Activated CD4-positive, alpha-beta memory T cell treated with anti-CD3 and anti-CD28 coated beads, Interleukin-2, amount 10 ng/mL, durations not matched to agents 7 days and 5 days (primary cell): ENCODE data around the gene SEPTIN5. TPM values are rescaled to one million over a fixed set of nuclear protein-coding genes. Genes with fewer than 3 reads are reported as not detected.
"Not testable (repeated sequence)": the region's sequence is repeated elsewhere in the genome, so short reads cannot be mapped to it uniquely, and the experiment has no call there.

Experiments used
- CTCF ChIA-PET: fragments of 350-600 bp; sonication (Branson Sonifier 250); formaldehyde crosslinking; loops from one replicate; lab custom pipeline; 2021; ENCODE audit warnings: antibody characterized with exemption, inconsistent platforms; lab: Charles Lee
- POLR2A ChIA-PET: fragments of 350-600 bp; sonication (Branson Sonifier 250); formaldehyde crosslinking; loops from one replicate; lab custom pipeline; 2021; ENCODE audit warnings: antibody characterized with exemption; lab: Charles Lee
- DNase-seq: peaks from one replicate; pipeline ENCODE4 v3.0.0-alpha.2; 2020
- H3K27ac Mint-ChIP-seq: one replicate; pipeline ENCODE4 v1.8.0; 2021; ENCODE audit warnings: mild to moderate bottlenecking, mixed read lengths
- H3K27me3 Mint-ChIP-seq: one replicate; pipeline ENCODE4 v1.8.0; 2021; ENCODE audit warnings: mixed read lengths
- H3K36me3 Mint-ChIP-seq: one replicate; pipeline ENCODE4 v1.8.0; 2021; ENCODE audit warnings: low read depth, mixed read lengths
- H3K4me1 Mint-ChIP-seq: one replicate; pipeline ENCODE4 v1.8.0; 2021; ENCODE audit warnings: mixed read lengths
- H3K4me3 Mint-ChIP-seq: one replicate; pipeline ENCODE4 v1.8.0; 2021; ENCODE audit warnings: mild to moderate bottlenecking, mixed read lengths
- H3K9me3 Mint-ChIP-seq: one replicate; pipeline ENCODE4 v1.8.0; 2021; ENCODE audit warnings: mixed read lengths
- total RNA-seq, 2 experiments: library from RNA; stranded (reverse); gene quantifications; one replicate each; pipeline ENCODE4 v1.2.3, GENCODE V29; 2021

Gene SEPTIN5
- total RNA-seq, 2 experiments from 2014 or later, result not detected

GRCh38 chr22:19722178-19722981 lies 8.1 kb downstream of the SEPTIN5 start:
- no peak overlapping the region for H3K27ac Mint-ChIP-seq
- no peaks in the 10 kb centered on the region for H3K36me3 Mint-ChIP-seq
- ChIA-PET POLR2A (no interaction called here), CTCF (interaction anchor here (1.1 kb wide), 1 partner anchor 8 kb away, joined by 6 read pairs; no protein-coding TSS in a partner anchor)
- no peak for DNase-seq
- H3K4me3 Mint-ChIP-seq, result no peak overlapping the region
- H3K27me3 Mint-ChIP-seq, result peaks cover 49% of the 10 kb centered on the region
- H3K9me3 Mint-ChIP-seq, result no peaks in the 10 kb centered on the region
- H3K4me1 Mint-ChIP-seq, result peaks cover 9% of the 10 kb centered on the region

- POLR2A ChIA-PET, result no interaction called here
- CTCF ChIA-PET, result interaction anchor here (1.2 kb wide), 1 partner anchor 191 kb away, joined by 4 read pairs; no protein-coding TSS in a partner anchor
Measured at GRCh38 chr22:19722982-19723231, 8.6 kb downstream of the SEPTIN5 start.

GRCh38 chr22:19723232-19723982 lies 9.1 kb downstream of the SEPTIN5 start, which contains the start of gene GP1BB:
TSS of gene GP1BB (plus strand) at chr22:19723539. CDS start at chr22:19723570, 31 bp downstream.
- H3K36me3 Mint-ChIP-seq, result no peaks in the 10 kb centered on the region
- no peaks in the 10 kb centered on the region for H3K9me3 Mint-ChIP-seq
- no peak within 1 kb of the TSS for H3K27ac Mint-ChIP-seq
- ChIA-PET CTCF (interaction anchor here (0.8 to 1.2 kb wide), 2 partner anchors 9 to 190 kb away, joined by 3 to 4 read pairs; no protein-coding TSS in a partner anchor), POLR2A (interaction anchor here (1.0 kb wide), 1 partner anchor 133 kb away, joined by 3 read pairs; no protein-coding TSS in a partner anchor)
- peaks cover 49% of the 10 kb centered on the region for H3K27me3 Mint-ChIP-seq
- no peak for DNase-seq
- H3K4me3 Mint-ChIP-seq, result no peak within 1 kb of the TSS
- H3K4me1 Mint-ChIP-seq, result peaks cover 7% of the 10 kb centered on the region

More at GRCh38 chr22:19722982-19723231, 8.6 kb downstream of the SEPTIN5 start:
- no peak for DNase-seq
- Mint-ChIP-seq H3K4me3 (no peak overlapping the region), H3K9me3 (no peaks in the 10 kb centered on the region), H3K27ac (no peak overlapping the region), H3K36me3 (no peaks in the 10 kb centered on the region), H3K4me1 (peaks cover 7% of the 10 kb centered on the region), H3K27me3 (peaks cover 49% of the 10 kb centered on the region)

GRCh38 chr22:19723983-19724827 lies 9.9 kb downstream of the SEPTIN5 start:
- no peak overlapping the region for H3K4me3 Mint-ChIP-seq
- H3K9me3 Mint-ChIP-seq, result no peaks in the 10 kb centered on the region
- CTCF ChIA-PET, result interaction anchor here (0.6 to 1.2 kb wide), 3 partner anchors 8 to 190 kb away, joined by 3 to 4 read pairs (median 3); no protein-coding TSS in a partner anchor
- peaks cover 48% of the 10 kb centered on the region for H3K27me3 Mint-ChIP-seq
- H3K36me3 Mint-ChIP-seq, result no peaks in the 10 kb centered on the region
- POLR2A ChIA-PET, result interaction anchor here (1.0 kb wide), 1 partner anchor 132 kb away, joined by 3 read pairs; no protein-coding TSS in a partner anchor
- DNase-seq, result peak; percentile 32
- no peak overlapping the region for H3K27ac Mint-ChIP-seq
- peaks cover 7% of the 10 kb centered on the region for H3K4me1 Mint-ChIP-seq

- no peaks in the 10 kb centered on the region for H3K9me3 Mint-ChIP-seq
- H3K4me1 Mint-ChIP-seq, result peaks cover 7% of the 10 kb centered on the region
- no peaks in the 10 kb centered on the region for H3K36me3 Mint-ChIP-seq
- H3K4me3 Mint-ChIP-seq, result no peak overlapping the region
- H3K27ac Mint-ChIP-seq, result no peak overlapping the region
- no peak for DNase-seq
- ChIA-PET CTCF (no interaction called here), POLR2A (no interaction called here)
- peaks cover 39% of the 10 kb centered on the region for H3K27me3 Mint-ChIP-seq
Measured at GRCh38 chr22:19724927-19725661, 10.8 kb downstream of the SEPTIN5 start.

- POLR2A ChIA-PET, H3K36me3 Mint-ChIP-seq, H3K4me1 Mint-ChIP-seq, H3K9me3 Mint-ChIP-seq, H3K27ac Mint-ChIP-seq, CTCF ChIA-PET, DNase-seq, H3K4me3 Mint-ChIP-seq: not testable (repeated sequence)
- peaks cover 32% of the 10 kb centered on the region for H3K27me3 Mint-ChIP-seq
Measured at GRCh38 chr22:19726064-19726788, 11.9 kb downstream of the SEPTIN5 start.

- no peak overlapping the region for H3K4me3 Mint-ChIP-seq
- H3K4me1 Mint-ChIP-seq, result peaks cover 9% of the 10 kb centered on the region
- ChIA-PET POLR2A (no interaction called here), CTCF (no interaction called here)
- no peak overlapping the region for H3K27ac Mint-ChIP-seq
- no peak for DNase-seq
- H3K9me3 Mint-ChIP-seq, result no peaks in the 10 kb centered on the region
- H3K27me3 Mint-ChIP-seq, result peaks cover 25% of the 10 kb centered on the region
- H3K36me3 Mint-ChIP-seq, result no peaks in the 10 kb centered on the region
Measured at GRCh38 chr22:19727310-19728150, 13.2 kb downstream of the SEPTIN5 start.

GRCh38 chr22:19728271-19728670 lies 14.0 kb downstream of the SEPTIN5 start:
- no peak overlapping the region for H3K4me3 Mint-ChIP-seq
- H3K27ac Mint-ChIP-seq, result no peak overlapping the region
- H3K4me1 Mint-ChIP-seq, result peaks cover 7% of the 10 kb centered on the region
- H3K9me3 Mint-ChIP-seq, result no peaks in the 10 kb centered on the region
- peaks cover 19% of the 10 kb centered on the region for H3K27me3 Mint-ChIP-seq
- no peak for DNase-seq
- CTCF ChIA-PET, result no interaction called here
- POLR2A ChIA-PET, result no interaction called here
- no peaks in the 10 kb centered on the region for H3K36me3 Mint-ChIP-seq

- ChIA-PET CTCF (no interaction called here), POLR2A (no interaction called here)
- Mint-ChIP-seq H3K27me3 (peaks cover 16% of the 10 kb centered on the region), H3K4me3 (no peak overlapping the region), H3K4me1 (peaks cover 4% of the 10 kb centered on the region), H3K27ac (no peak overlapping the region), H3K36me3 (no peaks in the 10 kb centered on the region), H3K9me3 (no peaks in the 10 kb centered on the region)
- no peak for DNase-seq
Measured at GRCh38 chr22:19728836-19729235, 14.5 kb downstream of the SEPTIN5 start.

GRCh38 chr22:19729507-19729906 lies 15.2 kb downstream of the SEPTIN5 start:
- Mint-ChIP-seq H3K27ac (no peak overlapping the region), H3K36me3 (no peaks in the 10 kb centered on the region), H3K9me3 (no peaks in the 10 kb centered on the region), H3K27me3 (peaks cover 15% of the 10 kb centered on the region), H3K4me3 (no peak overlapping the region), H3K4me1 (peaks cover 4% of the 10 kb centered on the region)
- no peak for DNase-seq
- CTCF ChIA-PET, result interaction anchor here (0.7 to 3.0 kb wide), 5 partner anchors 9 to 224 kb away, joined by 3 to 70 read pairs (median 4); no protein-coding TSS in a partner anchor
- POLR2A ChIA-PET, result interaction anchor here (1.1 to 1.5 kb wide), 2 partner anchors 163 to 188 kb away, joined by 3 to 8 read pairs; no protein-coding TSS in a partner anchor

GRCh38 chr22:19730198-19730597 lies 15.9 kb downstream of the SEPTIN5 start:
- peaks cover 8% of the 10 kb centered on the region for H3K27me3 Mint-ChIP-seq
- CTCF ChIA-PET, result interaction anchor here (0.5 to 3.0 kb wide), 38 partner anchors 8 to 838 kb away, joined by 3 to 70 read pairs (median 3); partner anchors contain the start of genes CDC45, COMT and TXNRD2
- peaks cover 2% of the 10 kb centered on the region for H3K4me1 Mint-ChIP-seq
- DNase-seq, result no peak
- H3K4me3 Mint-ChIP-seq, result no peak overlapping the region
- no peaks in the 10 kb centered on the region for H3K36me3 Mint-ChIP-seq
- H3K9me3 Mint-ChIP-seq, result no peaks in the 10 kb centered on the region
- H3K27ac Mint-ChIP-seq, result no peak overlapping the region
- POLR2A ChIA-PET, result interaction anchor here (0.8 to 2.4 kb wide), 5 partner anchors 10 to 187 kb away, joined by 3 to 12 read pairs (median 3); no protein-coding TSS in a partner anchor
